SK-N-SH treated with all-trans-retinoic acid at 6 μM for 48 hours (cell line): ENCODE measurements around the gene RECQL5.

Source experiments
- ARNTL ChIP-seq: fragments of 450-650 bp; formaldehyde crosslinking; IDR thresholded peaks from 2 replicates; pipeline ENCODE4 v1.5.0; 2020; ENCODE audit warnings: low read depth, mild to moderate bottlenecking, moderate library complexity, borderline replicate concordance
- BACH2 ChIP-seq: fragments of 250-450 bp; sonication (Bioruptor Pico); IDR thresholded peaks from 2 replicates; pipeline ENCODE4 v1.9.0; 2021; ENCODE audit warnings: mild to moderate bottlenecking, borderline replicate concordance
- PATZ1 ChIP-seq: fragments of 250-450 bp; sonication (Bioruptor Pico); IDR thresholded peaks from 2 replicates; pipeline ENCODE4 v1.8.0; 2020; ENCODE audit warnings: mild to moderate bottlenecking, moderate library complexity, borderline replicate concordance
- PPARA ChIP-seq: fragments of 250-450 bp; sonication (Bioruptor Pico); IDR thresholded peaks from 2 replicates; pipeline ENCODE4 v1.5.0; 2020; ENCODE audit warnings: mild to moderate bottlenecking, borderline replicate concordance
- ZNF565 ChIP-seq: fragments of 450-650 bp; formaldehyde crosslinking; conservative IDR thresholded peaks from 2 replicates; pipeline ENCODE4 v1.5.0; 2020; ENCODE audit warnings: low read depth, mild to moderate bottlenecking, moderate library complexity
- ZNF70 ChIP-seq: fragments of 450-650 bp; formaldehyde crosslinking; IDR thresholded peaks from 2 replicates; pipeline ENCODE4 v1.5.0; 2020; ENCODE audit warnings: mild to moderate bottlenecking, moderate library complexity

- no peak for TF ChIP-seq PPARA (CRISPR knock-in tag)
- TF ChIP-seq PATZ1 (CRISPR knock-in tag) = no peak
- no peak for TF ChIP-seq BACH2 (CRISPR knock-in tag)
- no peak for TF ChIP-seq ZNF70
- TF ChIP-seq ARNTL (CRISPR knock-in tag) = no peak
- no peak for TF ChIP-seq ZNF565 (CRISPR knock-in tag)
Measured at GRCh38 chr17:75684924-75685323, 18.0 kb upstream of the RECQL5 start.
